HepG2 (cell line): Measurements from ENCODE around the gene INTS1. TPM values are rescaled to one million over a fixed set of nuclear protein-coding genes. Genes with fewer than 3 reads are reported as not detected.

Experiments
- AGO2 ChIP-seq: fragments of 200-400 bp; formaldehyde crosslinking; optimal IDR thresholded peaks from 2 replicates; pipeline ENCODE3; 2017; ENCODE audit warnings: mild to moderate bottlenecking, low read depth, low read length, moderate library complexity
- BRD4 ChIP-seq: sonication (generic); formaldehyde crosslinking; IDR thresholded peaks from 2 replicates; pipeline ENCODE4 v1.4.0; 2020; ENCODE audit warnings: missing genetic modification reagents
- FOXA1 ChIP-seq, 2 experiments: fragments of 450-650 bp in 1 of 2; sonication (generic) in 1 of 2; formaldehyde crosslinking in 1 of 2; IDR thresholded peaks; 2 replicates each; pipeline versions ENCODE4 v1.4.0 to v1.6.1; 2016 to 2020; ENCODE audit warnings: missing genetic modification reagents in 1 of 2
- HES4 ChIP-seq: sonication (generic); formaldehyde crosslinking; IDR thresholded peaks from 2 replicates; pipeline ENCODE4 v1.9.0; 2021; ENCODE audit warnings: mild to moderate bottlenecking, missing genetic modification reagents, borderline replicate concordance
- MXI1 ChIP-seq: IDR thresholded peaks from 3 replicates; pipeline ENCODE4 v1.6.1; 2012; ENCODE audit warnings: low read depth, low read length, inconsistent platforms, borderline replicate concordance
- NFKB2 ChIP-seq: sonication (generic); formaldehyde crosslinking; IDR thresholded peaks from 2 replicates; pipeline ENCODE4 v1.4.0; 2020; ENCODE audit warnings: missing genetic modification reagents, borderline replicate concordance
- NRL ChIP-seq: sonication (generic); formaldehyde crosslinking; IDR thresholded peaks from 2 replicates; pipeline ENCODE4 v1.5.0; 2020; ENCODE audit warnings: missing genetic modification reagents, mild to moderate bottlenecking, moderate library complexity, borderline replicate concordance
- SAP130 ChIP-seq: IDR thresholded peaks from 2 replicates; pipeline ENCODE4 v1.6.1; 2016; ENCODE audit warnings: low read depth
- TOPORS ChIP-seq: sonication (generic); formaldehyde crosslinking; IDR thresholded peaks from 2 replicates; pipeline ENCODE4 v1.8.0; 2023; ENCODE audit warnings: mild to moderate bottlenecking, missing genetic modification reagents
- ZNF138 ChIP-seq: sonication (generic); formaldehyde crosslinking; IDR thresholded peaks from 2 replicates; pipeline ENCODE4 v1.5.0; 2020; ENCODE audit warnings: mild to moderate bottlenecking, low read depth, missing genetic modification reagents
- ZSCAN22 ChIP-seq: sonication (generic); formaldehyde crosslinking; IDR thresholded peaks from 2 replicates; pipeline ENCODE4 v1.4.0; 2020; ENCODE audit warnings: mild to moderate bottlenecking, missing genetic modification reagents
- polyA plus RNA-seq, 8 experiments: library from polyadenylated mRNA; depleted of rRNA in 3 of 8; stranded (reverse) in 7 of 8; unstranded in 1 of 8; fragments of >200 nt; fragmentation: Illumina TruSeq in 4 of 8; extraction: Trizol in 4 of 8; gene quantifications; 2 replicates each; pipeline versions ENCODE4 v1.2.1 to v1.2.3, GENCODE V29; 2011 to 2016; ENCODE audit warnings: low read depth in 4 of 8, missing spikeins in 1 of 8, mixed read lengths in 1 of 8; ENCODE audit not compliant: insufficient read depth in 1 of 8
- total RNA-seq, 5 experiments: library from RNA; depleted of rRNA; stranded (reverse); fragments of >200 nt; fragmentation: Illumina TruSeq; extraction: Trizol; gene quantifications; 2 replicates each; pipeline ENCODE4 v1.2.3, GENCODE V29; 2016; ENCODE audit warnings: low read depth in 1 of 5
- TF ChIP-seq, protein P1 (sequence below): sonication (generic); formaldehyde crosslinking; IDR thresholded peaks from 2 replicates; pipeline ENCODE4 v1.4.0; 2020; ENCODE audit warnings: mild to moderate bottlenecking, missing genetic modification reagents
- TF ChIP-seq, protein P2 (sequence below): sonication (generic); formaldehyde crosslinking; IDR thresholded peaks from 2 replicates; pipeline ENCODE4 v1.4.0; 2020; ENCODE audit warnings: missing genetic modification reagents, borderline replicate concordance
- TF ChIP-seq, protein P3 (sequence below): sonication (generic); formaldehyde crosslinking; IDR thresholded peaks from 2 replicates; pipeline ENCODE4 v1.4.0; 2020; ENCODE audit warnings: missing genetic modification reagents
- TF ChIP-seq, protein P4 (sequence below): sonication (generic); formaldehyde crosslinking; IDR thresholded peaks from 2 replicates; pipeline ENCODE4 v1.8.0; 2022; ENCODE audit warnings: mild to moderate bottlenecking, missing genetic modification reagents; ENCODE audit not compliant: insufficient replicate concordance
- TF ChIP-seq, protein P5 (sequence below): sonication (generic); formaldehyde crosslinking; IDR thresholded peaks from 2 replicates; pipeline ENCODE4 v1.4.0; 2020; ENCODE audit warnings: missing genetic modification reagents

The INTS1 gene
- total and polyA plus RNA-seq, 2 of the 13 experiments (the other 11 are each of a cell fraction or from before 2014, with no cell fraction given), result 13.7 to 29.0 TPM

DNA sequence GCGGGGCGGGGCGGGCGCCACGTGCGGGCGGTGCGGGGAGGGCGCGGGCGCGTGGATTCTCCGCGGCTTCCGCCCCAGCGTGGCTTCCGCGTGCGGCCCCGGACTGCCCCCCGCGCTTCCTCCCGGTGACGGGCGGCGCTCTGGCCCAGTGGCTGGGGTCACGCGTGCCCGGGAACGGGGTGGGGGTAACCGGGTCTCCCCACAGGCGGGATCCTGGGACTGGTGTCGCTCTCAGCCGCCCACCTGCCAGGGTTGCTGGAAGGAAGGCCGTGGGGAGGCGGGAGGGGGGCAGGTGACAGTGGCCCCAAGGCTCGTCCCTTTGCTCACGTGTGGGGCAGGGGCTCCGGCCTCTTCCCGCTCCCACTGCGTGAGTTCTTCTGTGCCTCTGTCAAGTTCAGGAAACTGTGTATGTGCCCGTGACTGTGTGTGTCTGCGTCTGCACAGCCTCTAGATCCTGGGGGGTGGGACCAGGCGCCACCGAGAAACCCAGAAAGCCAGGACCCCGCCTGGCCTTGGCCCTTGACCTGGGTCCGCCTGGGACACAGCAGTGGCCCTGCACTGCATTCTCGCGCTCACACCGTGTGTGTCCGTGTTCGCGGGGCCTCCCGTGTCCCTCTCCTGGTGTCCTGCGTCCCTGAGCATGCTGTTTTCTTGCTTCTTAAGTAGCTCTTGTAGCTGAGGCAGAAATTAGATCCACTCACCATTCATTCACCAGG is 27.2 kb upstream of the INTS1 start (continued):
- TF ChIP-seq, protein P1, sequence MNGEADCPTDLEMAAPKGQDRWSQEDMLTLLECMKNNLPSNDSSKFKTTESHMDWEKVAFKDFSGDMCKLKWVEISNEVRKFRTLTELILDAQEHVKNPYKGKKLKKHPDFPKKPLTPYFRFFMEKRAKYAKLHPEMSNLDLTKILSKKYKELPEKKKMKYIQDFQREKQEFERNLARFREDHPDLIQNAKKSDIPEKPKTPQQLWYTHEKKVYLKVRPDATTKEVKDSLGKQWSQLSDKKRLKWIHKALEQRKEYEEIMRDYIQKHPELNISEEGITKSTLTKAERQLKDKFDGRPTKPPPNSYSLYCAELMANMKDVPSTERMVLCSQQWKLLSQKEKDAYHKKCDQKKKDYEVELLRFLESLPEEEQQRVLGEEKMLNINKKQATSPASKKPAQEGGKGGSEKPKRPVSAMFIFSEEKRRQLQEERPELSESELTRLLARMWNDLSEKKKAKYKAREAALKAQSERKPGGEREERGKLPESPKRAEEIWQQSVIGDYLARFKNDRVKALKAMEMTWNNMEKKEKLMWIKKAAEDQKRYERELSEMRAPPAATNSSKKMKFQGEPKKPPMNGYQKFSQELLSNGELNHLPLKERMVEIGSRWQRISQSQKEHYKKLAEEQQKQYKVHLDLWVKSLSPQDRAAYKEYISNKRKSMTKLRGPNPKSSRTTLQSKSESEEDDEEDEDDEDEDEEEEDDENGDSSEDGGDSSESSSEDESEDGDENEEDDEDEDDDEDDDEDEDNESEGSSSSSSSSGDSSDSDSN (CRISPR knock-in tag), result no peak; the same call in 1 of the 2 replicates
- TF ChIP-seq NRL (peak; percentile 52; the same call in 1 of the 2 replicates), FOXA1 (IDR thresholded peaks at IDR 0.05) (no peak), FOXA1 (CRISPR knock-in tag; IDR thresholded peaks at IDR 0.05) (no peak), AGO2 (peak; percentile 81), ZNF138 (CRISPR knock-in tag) (0 out of 2 replicates have a peak, but pooled peaks have one; percentile 44), TOPORS (CRISPR knock-in tag) (no peak), BRD4 (CRISPR knock-in tag) (0 out of 2 replicates have a peak, but pooled peaks have one; percentile 23), SAP130 (peak; percentile 72), ZSCAN22 (CRISPR knock-in tag) (no peak), NFKB2 (CRISPR knock-in tag) (peak; percentile 43; the same call in 1 of the 2 replicates), HES4 (CRISPR knock-in tag) (peak; percentile 42; the same call in 1 of the 2 replicates), MXI1 (0 out of 3 replicates have a peak, but pooled peaks have one; percentile 36)
- TF ChIP-seq, protein P2, sequence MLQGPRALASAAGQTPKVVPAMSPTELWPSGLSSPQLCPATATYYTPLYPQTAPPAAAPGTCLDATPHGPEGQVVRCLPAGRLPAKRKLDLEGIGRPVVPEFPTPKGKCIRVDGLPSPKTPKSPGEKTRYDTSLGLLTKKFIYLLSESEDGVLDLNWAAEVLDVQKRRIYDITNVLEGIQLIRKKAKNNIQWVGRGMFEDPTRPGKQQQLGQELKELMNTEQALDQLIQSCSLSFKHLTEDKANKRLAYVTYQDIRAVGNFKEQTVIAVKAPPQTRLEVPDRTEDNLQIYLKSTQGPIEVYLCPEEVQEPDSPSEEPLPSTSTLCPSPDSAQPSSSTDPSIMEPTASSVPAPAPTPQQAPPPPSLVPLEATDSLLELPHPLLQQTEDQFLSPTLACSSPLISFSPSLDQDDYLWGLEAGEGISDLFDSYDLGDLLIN (CRISPR knock-in tag), result peak; percentile 56; the same call in 1 of the 2 replicates
- TF ChIP-seq, protein P3, sequence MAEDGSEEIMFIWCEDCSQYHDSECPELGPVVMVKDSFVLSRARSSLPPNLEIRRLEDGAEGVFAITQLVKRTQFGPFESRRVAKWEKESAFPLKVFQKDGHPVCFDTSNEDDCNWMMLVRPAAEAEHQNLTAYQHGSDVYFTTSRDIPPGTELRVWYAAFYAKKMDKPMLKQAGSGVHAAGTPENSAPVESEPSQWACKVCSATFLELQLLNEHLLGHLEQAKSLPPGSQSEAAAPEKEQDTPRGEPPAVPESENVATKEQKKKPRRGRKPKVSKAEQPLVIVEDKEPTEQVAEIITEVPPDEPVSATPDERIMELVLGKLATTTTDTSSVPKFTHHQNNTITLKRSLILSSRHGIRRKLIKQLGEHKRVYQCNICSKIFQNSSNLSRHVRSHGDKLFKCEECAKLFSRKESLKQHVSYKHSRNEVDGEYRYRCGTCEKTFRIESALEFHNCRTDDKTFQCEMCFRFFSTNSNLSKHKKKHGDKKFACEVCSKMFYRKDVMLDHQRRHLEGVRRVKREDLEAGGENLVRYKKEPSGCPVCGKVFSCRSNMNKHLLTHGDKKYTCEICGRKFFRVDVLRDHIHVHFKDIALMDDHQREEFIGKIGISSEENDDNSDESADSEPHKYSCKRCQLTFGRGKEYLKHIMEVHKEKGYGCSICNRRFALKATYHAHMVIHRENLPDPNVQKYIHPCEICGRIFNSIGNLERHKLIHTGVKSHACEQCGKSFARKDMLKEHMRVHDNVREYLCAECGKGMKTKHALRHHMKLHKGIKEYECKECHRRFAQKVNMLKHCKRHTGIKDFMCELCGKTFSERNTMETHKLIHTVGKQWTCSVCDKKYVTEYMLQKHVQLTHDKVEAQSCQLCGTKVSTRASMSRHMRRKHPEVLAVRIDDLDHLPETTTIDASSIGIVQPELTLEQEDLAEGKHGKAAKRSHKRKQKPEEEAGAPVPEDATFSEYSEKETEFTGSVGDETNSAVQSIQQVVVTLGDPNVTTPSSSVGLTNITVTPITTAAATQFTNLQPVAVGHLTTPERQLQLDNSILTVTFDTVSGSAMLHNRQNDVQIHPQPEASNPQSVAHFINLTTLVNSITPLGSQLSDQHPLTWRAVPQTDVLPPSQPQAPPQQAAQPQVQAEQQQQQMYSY (CRISPR knock-in tag), result 0 out of 2 replicates have a peak, but pooled peaks have one; percentile 19
- TF ChIP-seq, protein P4, sequence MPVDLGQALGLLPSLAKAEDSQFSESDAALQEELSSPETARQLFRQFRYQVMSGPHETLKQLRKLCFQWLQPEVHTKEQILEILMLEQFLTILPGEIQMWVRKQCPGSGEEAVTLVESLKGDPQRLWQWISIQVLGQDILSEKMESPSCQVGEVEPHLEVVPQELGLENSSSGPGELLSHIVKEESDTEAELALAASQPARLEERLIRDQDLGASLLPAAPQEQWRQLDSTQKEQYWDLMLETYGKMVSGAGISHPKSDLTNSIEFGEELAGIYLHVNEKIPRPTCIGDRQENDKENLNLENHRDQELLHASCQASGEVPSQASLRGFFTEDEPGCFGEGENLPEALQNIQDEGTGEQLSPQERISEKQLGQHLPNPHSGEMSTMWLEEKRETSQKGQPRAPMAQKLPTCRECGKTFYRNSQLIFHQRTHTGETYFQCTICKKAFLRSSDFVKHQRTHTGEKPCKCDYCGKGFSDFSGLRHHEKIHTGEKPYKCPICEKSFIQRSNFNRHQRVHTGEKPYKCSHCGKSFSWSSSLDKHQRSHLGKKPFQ (CRISPR knock-in tag), result peak; percentile 80
- TF ChIP-seq, protein P5, sequence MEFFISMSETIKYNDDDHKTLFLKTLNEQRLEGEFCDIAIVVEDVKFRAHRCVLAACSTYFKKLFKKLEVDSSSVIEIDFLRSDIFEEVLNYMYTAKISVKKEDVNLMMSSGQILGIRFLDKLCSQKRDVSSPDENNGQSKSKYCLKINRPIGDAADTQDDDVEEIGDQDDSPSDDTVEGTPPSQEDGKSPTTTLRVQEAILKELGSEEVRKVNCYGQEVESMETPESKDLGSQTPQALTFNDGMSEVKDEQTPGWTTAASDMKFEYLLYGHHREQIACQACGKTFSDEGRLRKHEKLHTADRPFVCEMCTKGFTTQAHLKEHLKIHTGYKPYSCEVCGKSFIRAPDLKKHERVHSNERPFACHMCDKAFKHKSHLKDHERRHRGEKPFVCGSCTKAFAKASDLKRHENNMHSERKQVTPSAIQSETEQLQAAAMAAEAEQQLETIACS, result peak; percentile 53
